Esophagus squamous epithelium (tissue), 5 donors: ENCODE results near the gene DLX3. TPM values are rescaled to one million over a fixed set of nuclear protein-coding genes. Genes with fewer than 3 reads are reported as not detected.

Experiments
- DNase-seq: peaks from one replicate; lab custom pipeline; 2025; lab: John Stamatoyannopoulos, UW
- H3K27ac ChIP-seq, 4 donors: fragments of 200-600 bp; sonication (generic); one replicate each; pipeline ENCODE4 v1.5.1; 2016 to 2019; ENCODE audit warnings: mild to moderate bottlenecking in 1 of 4
- H3K27me3 ChIP-seq, 4 donors: fragments of 200-600 bp; sonication (generic); 1 replicate in 3 of 4; 2 replicates in 1 of 4; pipeline versions ENCODE4 v1.5.1 to v1.6.0; 2017 to 2021; ENCODE audit warnings: antibody characterized with exemption in 1 of 4
- H3K36me3 ChIP-seq, 3 donors: fragments of 200-600 bp; sonication (generic); one replicate each; pipeline ENCODE4 v1.5.1; 2016 to 2019
- H3K4me1 ChIP-seq, 3 donors: fragments of 200-600 bp; sonication (generic); one replicate each; pipeline ENCODE4 v1.5.1; 2017 to 2019
- H3K4me3 ChIP-seq, 4 donors: fragments of 200-600 bp; sonication (generic); 1 replicate in 3 of 4; 2 replicates in 1 of 4; pipeline ENCODE4 v1.5.1; 2016 to 2019; ENCODE audit warnings: mild to moderate bottlenecking in 2 of 4, moderate library complexity in 1 of 4
- H3K9me3 ChIP-seq, 3 donors: fragments of 200-600 bp; sonication (generic); one replicate each; pipeline ENCODE4 v1.5.1; 2016 to 2019
- CTCF ChIP-seq, 6 experiments: fragments of 450-650 bp in 4 of 6; fragments of 200-600 bp in 2 of 6; sonication (generic) in 2 of 6; IDR thresholded peaks; one replicate each; pipeline ENCODE4 v1.5.1; 2016 to 2019; ENCODE audit warnings: antibody characterized with exemption in 6 of 6, mild to moderate bottlenecking in 4 of 6, moderate library complexity in 4 of 6
- POLR2A ChIP-seq, 4 donors: fragments of 450-650 bp; IDR thresholded peaks; one replicate each; pipeline ENCODE4 v1.6.1; 2017; ENCODE audit warnings: antibody characterized with exemption in 4 of 4, mild to moderate bottlenecking in 4 of 4, moderate library complexity in 3 of 4
- WGBS, 2 donors: methylation state at CpG; one replicate each; pipeline ENCODE4 v1.1.5; 2018; 5-methylcytosine and 5-hydroxymethylcytosine counted together
- intact Hi-C: fragments of 100-400 bp; cut with DNase I; formaldehyde crosslinking; loops from one replicate; pipeline ENCODE4 v1.15.0; 2022
- total RNA-seq, 4 donors: library from RNA; depleted of rRNA; stranded (reverse); fragments of >200 nt; gene quantifications; one replicate each; pipeline ENCODE4 v1.1.0, GENCODE V29; 2016
- donor health status: DM: yes; HTN: yes; CAD: no.

DLX3 gene
- total RNA-seq, 4 donors from 2014 or later, result 0.76 to 2.0 (median 1.4) TPM

GRCh38 chr17:50039058-50039457 lies 44.0 kb upstream of the DLX3 start:
- intact Hi-C loops, result no loop called here
- Histone ChIP-seq H3K4me3 (no peak overlapping the region), H3K27me3 (no peaks in the 10 kb centered on the region), H3K36me3 (no peaks in the 10 kb centered on the region), H3K9me3 (no peaks in the 10 kb centered on the region), H3K4me1 (peaks cover 8 to 44% (median 16%) of the 10 kb centered on the region in 3 donors), H3K27ac (no peak overlapping the region)
- TF ChIP-seq CTCF (IDR thresholded peaks at IDR 0.05) (no peak), POLR2A (IDR thresholded peaks at IDR 0.05) (no peak)
- WGBS, 2 donors, result 79 to 88% methylated on average over 1 to 2 of the region's 4 CpGs
- DNase-seq, result no peak

- Histone ChIP-seq H3K27me3 (no peaks in the 10 kb centered on the region), H3K9me3 (no peaks in the 10 kb centered on the region), H3K27ac (peak overlapping the region in 3 of 4 donors; percentile 38 to 70 (median 48)), H3K4me3 (no peak overlapping the region), H3K4me1 (peaks cover 8 to 45% (median 20%) of the 10 kb centered on the region in 3 donors), H3K36me3 (no peaks in the 10 kb centered on the region)
- DNase-seq, result no peak
- WGBS, 2 donors, result 51 to 52% methylated on average over 3 to 6 of the region's 14 CpGs
- intact Hi-C loops, result no loop called here
- TF ChIP-seq POLR2A (IDR thresholded peaks at IDR 0.05) (no peak), CTCF (IDR thresholded peaks at IDR 0.05) (no peak)
Measured at GRCh38 chr17:50037321-50038107, 42.5 kb upstream of the DLX3 start.

- no peaks in the 10 kb centered on the region for H3K27me3 ChIP-seq
- H3K4me1 ChIP-seq, result peaks cover 8 to 45% (median 20%) of the 10 kb centered on the region in 3 donors
- H3K4me3 ChIP-seq, result no peak overlapping the region
- WGBS, 2 donors, result 63 to 65% methylated on average over 1 to 7 of the region's 11 CpGs
- no peaks in the 10 kb centered on the region for H3K36me3 ChIP-seq
- intact Hi-C loops, result no loop called here
- DNase-seq, result no peak
- H3K9me3 ChIP-seq, result no peaks in the 10 kb centered on the region
- TF ChIP-seq CTCF (IDR thresholded peaks at IDR 0.05), result no peak
- TF ChIP-seq POLR2A (IDR thresholded peaks at IDR 0.05), result no peak
- peak overlapping the region in 3 of 4 donors; percentile 38 to 70 (median 48) for H3K27ac ChIP-seq
Measured at GRCh38 chr17:50036455-50037261, 41.6 kb upstream of the DLX3 start.

DNA sequence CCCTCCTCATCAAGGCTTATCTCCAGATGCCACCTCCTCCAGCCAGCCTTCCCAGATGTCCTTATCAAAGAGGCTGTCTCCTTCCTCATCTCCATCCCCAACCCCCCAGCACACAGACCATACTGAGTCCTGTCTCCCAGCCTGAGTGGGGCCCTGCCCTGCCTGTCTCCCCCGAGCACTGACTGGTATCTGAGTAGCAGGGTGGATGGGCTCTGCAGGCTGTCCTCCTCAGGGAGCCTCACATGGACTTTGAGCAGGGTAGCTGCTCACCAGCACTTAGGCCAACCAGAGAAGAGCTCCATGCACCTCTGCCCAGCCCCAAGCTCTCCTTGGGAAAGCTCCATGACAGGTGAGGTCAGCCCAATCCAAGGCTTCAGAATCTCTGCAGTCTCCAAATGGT lies 40.9 kb upstream of the DLX3 start:
- H3K9me3 ChIP-seq, result no peaks in the 10 kb centered on the region
- H3K4me1 ChIP-seq, result peaks cover 8 to 45% (median 20%) of the 10 kb centered on the region in 3 donors
- WGBS, 2 donors, result no CpG with 5 or more reads among the region's 1 CpG
- no peaks in the 10 kb centered on the region for H3K36me3 ChIP-seq
- intact Hi-C loops, result no loop called here
- TF ChIP-seq POLR2A (IDR thresholded peaks at IDR 0.05), result no peak
- TF ChIP-seq CTCF (IDR thresholded peaks at IDR 0.05), result no peak
- no peaks in the 10 kb centered on the region for H3K27me3 ChIP-seq
- DNase-seq, result no peak
- H3K4me3 ChIP-seq, result no peak overlapping the region
- no peak overlapping the region for H3K27ac ChIP-seq

- Histone ChIP-seq H3K4me1 (peaks cover 8 to 45% (median 20%) of the 10 kb centered on the region in 3 donors), H3K4me3 (no peak overlapping the region), H3K36me3 (no peaks in the 10 kb centered on the region), H3K27me3 (no peaks in the 10 kb centered on the region), H3K9me3 (no peaks in the 10 kb centered on the region), H3K27ac (no peak overlapping the region)
- TF ChIP-seq POLR2A (IDR thresholded peaks at IDR 0.05) (no peak), CTCF (IDR thresholded peaks at IDR 0.05) (no peak)
- 82 to 90% methylated on average over 1 to 3 of the region's 5 CpGs for WGBS, 2 donors
- DNase-seq, result no peak
- intact Hi-C loops, result no loop called here
Measured at GRCh38 chr17:50035421-50035879, 40.4 kb upstream of the DLX3 start.
